GM21528 (cell line): Measurements from ENCODE around the gene CTNND2.

Experiments used
- ATAC-seq: cut with Tn5 transposase; IDR thresholded peaks from one replicate; pipeline ENCODE4 v1.9.1; 2021; ENCODE audit warnings: mild to moderate bottlenecking, moderate library complexity; ENCODE audit not compliant: unreplicated experiment, low FRiP score

Gene CTNND2

DNA sequence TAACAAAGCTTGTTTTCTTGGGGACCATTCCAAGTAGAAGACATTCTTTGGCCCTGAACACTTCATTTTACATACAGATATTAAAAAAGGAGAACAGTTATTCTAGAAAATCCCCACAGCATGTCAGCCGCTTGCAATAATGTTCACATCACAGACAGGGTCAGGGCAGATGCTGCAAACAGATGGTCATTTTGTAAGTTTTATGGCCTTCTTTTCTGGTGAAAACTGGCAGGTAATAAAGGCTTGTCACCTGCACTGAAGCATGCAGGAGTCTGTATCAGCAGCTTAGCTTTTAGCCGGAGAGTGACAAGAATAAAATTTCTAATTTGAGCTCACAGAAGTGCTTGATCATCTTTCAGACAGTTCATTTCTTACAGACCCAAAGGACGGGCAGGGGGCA, 922.3 kb downstream of the CTNND2 start:
- ATAC-seq, result no peak

DNA sequence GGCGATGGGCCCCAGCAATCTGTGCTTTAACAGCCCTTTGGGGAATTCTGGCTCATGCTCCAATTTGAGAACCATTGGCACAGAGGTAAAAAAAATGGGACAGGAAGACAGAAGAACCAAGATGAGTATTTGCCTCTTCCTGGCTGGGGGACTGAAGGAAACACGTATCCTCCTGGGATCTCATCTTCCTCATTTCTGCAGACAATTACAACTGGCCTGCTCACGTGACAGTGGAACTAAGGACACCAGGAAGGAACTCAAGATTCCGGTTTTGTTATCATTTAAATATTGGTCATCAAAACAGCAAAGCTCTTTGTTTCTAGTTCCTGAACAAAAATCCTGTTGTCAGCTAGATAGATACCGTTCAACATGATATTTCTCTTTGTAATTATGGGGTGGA, 927.2 kb downstream of the CTNND2 start:
- no peak for ATAC-seq

DNA sequence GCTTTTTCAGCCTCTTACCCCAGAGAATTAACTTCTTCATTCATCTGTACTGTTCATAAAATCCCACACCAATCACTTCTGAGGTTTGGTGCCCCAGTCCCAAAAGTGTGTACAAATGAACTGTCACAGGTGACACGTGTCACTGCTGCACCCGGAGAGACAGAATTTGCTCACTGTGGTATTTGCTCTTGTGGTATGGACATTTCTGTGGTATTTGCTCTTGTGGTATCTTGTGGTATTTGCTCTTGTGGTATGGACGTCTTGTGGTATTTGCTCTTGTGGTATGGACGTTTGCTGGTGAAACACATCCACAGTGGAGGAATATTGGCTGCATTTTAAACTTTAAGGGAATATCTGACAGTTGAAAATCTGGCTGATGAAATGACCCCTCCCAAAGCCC, 928.3 kb downstream of the CTNND2 start:
- no peak for ATAC-seq

DNA sequence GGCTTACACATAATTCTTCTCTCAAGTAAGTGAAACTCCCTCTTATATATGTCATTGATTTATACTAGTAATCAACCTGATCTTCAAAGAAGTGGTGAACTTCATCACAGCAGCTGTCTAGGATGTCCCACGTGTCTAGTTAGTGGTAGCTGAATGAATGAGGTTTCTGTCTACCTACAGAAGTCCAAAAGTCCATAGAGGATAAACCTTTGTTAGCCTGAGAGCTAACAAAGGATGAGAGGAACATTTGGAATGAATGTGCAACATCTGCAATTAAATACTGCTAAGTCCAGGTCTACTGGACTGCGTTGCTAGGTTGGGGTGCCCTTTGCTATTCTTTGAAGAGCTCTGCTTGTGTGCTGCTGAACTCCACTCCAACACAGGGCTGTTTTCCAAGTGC, 929.4 kb downstream of the CTNND2 start:
- ATAC-seq, result no peak

- no peak for ATAC-seq
These were observed 930.9 kb downstream of the CTNND2 start for GRCh38 chr5:10973316-10973715.

DNA sequence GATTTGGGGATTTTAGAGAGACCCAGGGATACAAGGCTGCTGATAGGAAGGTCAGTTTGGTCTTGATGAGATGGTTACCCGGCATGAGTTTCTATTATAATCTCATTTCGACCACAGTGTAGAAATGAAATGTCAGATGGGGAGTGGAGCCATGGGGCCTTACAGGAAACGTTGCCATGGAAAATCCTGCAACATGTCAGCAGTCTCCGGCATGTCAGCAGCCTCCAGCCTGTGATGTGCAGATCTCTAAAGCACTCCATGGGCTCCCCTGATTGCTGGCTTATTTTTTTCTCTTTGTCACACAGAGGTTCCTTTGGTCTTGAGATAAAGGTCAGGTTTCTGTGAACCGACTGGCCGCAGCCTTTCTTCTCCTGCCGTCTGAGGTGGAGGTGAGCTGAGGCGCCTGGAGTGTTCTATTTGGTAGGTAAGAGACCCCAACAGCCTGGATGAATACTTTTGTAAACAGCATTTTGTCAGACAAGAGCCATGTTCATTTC, 934.5 kb downstream of the CTNND2 start:
- ATAC-seq, result no peak

DNA sequence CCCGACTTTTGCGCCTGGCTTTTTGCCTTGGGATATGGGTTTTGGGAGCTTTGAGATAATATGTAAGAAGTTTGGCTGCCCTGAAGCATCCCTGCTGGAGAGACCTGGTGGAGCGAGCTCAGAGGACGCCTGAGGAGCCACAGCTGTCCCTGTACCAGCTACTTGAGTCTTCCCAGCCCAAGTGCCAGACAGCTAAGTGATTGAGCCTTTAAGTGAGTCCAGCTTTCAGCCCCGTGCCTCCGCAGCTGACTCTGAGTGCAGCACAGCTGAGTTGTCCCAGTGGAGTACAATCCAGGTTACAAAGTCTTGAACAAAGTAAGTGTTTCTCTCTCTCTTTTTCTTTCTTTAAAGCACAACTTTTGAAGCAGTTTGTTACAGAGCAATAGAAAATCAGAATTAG, 939.4 kb downstream of the CTNND2 start:
- no peak for ATAC-seq

GRCh38 chr5:10958728-10959127, 945.5 kb downstream of the CTNND2 start:
- no peak for ATAC-seq

GRCh38 chr5:10949856-10950630, 954.2 kb downstream of the CTNND2 start:
- ATAC-seq, result no peak

GRCh38 chr5:10946050-10946449, 958.2 kb downstream of the CTNND2 start:
- no peak for ATAC-seq

- no peak for ATAC-seq
These were observed 962.3 kb downstream of the CTNND2 start for GRCh38 chr5:10941900-10942299.

DNA sequence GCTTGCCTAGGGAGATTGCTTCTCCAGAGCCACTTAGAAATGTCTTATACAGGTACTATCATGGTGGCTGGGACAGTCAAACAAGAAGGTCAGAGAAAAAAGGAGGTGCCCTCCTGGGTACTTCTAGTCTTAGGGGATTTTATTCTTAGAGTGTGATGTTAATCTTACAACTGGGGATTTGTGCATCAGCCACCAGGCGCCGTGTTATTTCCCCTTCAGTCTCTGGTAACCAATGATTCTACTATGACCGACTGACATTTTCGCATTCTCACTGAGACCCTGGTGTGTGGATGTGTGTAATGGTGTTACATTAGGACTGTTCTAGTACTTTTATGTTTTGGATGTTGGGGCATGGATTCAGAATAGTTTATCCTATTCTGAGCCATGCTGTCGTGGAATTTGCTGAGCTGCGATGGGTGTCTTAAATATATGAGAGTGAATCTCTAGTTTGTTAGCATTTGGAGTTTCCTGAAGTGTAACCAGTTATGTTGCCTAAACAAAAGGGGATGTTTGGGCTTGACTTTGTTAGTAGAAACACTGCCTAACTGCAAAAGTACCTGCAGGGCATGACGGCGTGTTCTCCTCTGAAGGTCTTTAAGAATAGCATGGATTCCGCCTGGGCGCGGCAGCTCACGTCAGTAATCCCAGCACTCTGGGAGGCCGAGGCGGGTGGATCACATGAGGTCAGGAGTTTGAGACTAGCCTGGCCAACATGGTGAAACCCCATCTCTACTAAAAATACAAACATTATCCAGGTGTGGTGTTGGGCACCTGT, 968.0 kb downstream of the CTNND2 start:
- ATAC-seq, result no peak

DNA sequence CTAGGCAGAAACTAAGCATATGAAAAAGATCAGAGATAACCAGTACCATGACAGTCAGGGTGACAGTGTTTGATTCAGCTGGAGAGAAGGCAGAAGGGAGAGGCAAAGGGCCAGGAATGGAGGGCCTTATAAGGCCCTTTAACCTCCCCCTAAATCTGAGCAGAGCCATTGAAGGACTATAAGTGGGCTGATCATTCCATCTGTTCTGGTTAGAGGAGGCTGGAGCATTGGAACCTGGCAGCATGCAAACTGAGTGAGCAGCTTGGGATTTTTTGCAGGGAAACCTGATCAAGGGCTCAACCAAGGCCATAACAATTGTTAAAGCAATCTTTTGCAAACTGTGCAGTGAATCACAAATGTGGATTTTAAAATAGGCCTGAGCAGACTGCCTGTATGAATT, 968.7 kb downstream of the CTNND2 start:
- ATAC-seq, result no peak

- no peak for ATAC-seq
These were observed 969.4 kb downstream of the CTNND2 start for GRCh38 chr5:10934783-10935355.

- ATAC-seq, result no peak
These were observed 971.1 kb downstream of the CTNND2 start for GRCh38 chr5:10933121-10933520.

- no peak for ATAC-seq
These were observed 971.8 kb downstream of the CTNND2 start for GRCh38 chr5:10932426-10932825.

GRCh38 chr5:10927608-10928007, 976.6 kb downstream of the CTNND2 start:
- ATAC-seq, result no peak

DNA sequence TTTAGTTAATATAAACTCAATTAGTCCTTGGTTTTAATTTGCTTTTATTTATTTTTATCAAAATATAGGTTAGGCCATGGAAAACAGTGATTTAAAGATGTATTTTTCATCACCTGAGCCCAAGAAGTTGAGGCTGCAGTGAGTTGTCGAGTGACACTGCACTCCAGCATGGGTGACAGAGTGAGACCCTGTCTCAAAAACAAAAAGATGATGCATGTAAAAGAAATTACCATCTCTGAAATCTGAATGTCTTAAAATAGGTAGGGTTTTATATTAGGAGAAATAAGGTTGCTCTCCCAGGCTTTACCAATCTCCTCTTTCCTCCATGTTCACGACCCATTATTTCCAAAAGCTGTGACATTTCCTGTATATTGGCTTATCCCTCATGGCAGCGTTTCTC, 980.9 kb downstream of the CTNND2 start:
- ATAC-seq, result no peak
